Measurements from ENCODE around the gene CHI3L2. TPM values are rescaled to one million over a fixed set of nuclear protein-coding genes. Genes with fewer than 3 reads are reported as not detected.

CHI3L2 gene
- total and polyA plus RNA-seq, 10 of the 15 experiments (the other 5 are each of a cell fraction or from before 2014, with no cell fraction given): 37.1 to 508 (median 98.3) TPM

DNA sequence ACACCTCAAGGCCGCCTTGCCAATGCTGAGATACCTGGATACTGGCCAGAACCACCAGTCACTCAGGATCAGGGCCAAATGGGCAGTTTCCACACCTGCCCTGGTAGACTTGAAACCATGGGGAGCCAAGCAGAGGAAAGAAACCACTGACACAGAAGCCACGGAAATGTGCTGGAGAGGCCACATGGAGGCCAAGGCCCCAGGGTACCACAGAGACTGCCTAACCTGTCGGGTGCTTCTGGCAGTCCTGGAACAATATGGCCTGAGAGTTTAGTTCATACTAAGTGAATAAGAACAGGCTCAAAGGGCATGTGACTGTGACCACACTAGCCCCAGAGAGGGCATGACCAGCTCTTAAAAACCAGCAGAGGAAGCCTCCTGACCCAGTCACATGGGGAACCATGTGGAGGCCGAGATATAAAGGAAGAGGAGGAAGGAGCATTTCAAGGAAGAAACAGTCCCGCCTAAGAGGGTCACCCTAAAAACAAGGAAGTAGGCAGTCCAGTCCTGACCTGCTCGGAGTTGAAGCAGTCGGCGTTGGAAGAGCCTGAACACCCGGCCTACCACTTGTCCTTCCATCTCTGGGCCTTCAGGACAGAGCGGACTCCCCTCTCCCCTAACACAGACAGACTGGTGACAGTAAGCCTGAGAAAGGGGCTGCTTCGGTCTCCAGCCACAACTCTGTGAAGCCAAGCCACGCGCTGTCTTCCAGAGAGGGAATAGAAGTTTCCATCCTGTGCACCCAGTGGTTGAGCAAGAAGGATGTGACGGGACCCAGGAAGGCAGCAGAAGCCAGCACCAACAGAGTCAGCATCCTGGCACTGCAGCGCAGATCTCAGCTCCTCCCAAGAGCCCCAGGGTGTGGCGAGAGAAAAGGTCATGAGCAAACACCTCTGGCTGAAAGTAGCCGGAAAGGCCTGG lies 27.4 kb upstream of the CHI3L2 start, which contains the start of gene DENND2D (continued):
- TF ChIP-seq SMAD1 (IDR thresholded peaks at IDR 0.05; ENCODE audit: low read depth, partially characterized antibody) (peak; percentile 99), ZBTB4 (CRISPR knock-in tag; IDR thresholded peaks at IDR 0.05) (no peak; the same call in 1 of the 2 replicates), ETV6 (conservative IDR thresholded peaks at IDR 0.05 in 1 of 2, IDR thresholded peaks at IDR 0.05 in 1 of 2; ENCODE audit: borderline replicate concordance in 1 of 2, low read depth in 1 of 2) (no peak), CHD2 (IDR thresholded peaks at IDR 0.05; ENCODE audit: borderline replicate concordance, low read depth, low read length) (peak; percentile 56; the same call in 1 of the 2 replicates), POU2F2 (IDR thresholded peaks at IDR 0.05; ENCODE audit: borderline replicate concordance, low read depth, low read length) (peak; percentile 87; the same call in 2 of the 3 replicates), SPI1 (IDR thresholded peaks at IDR 0.05; ENCODE audit: borderline replicate concordance, insufficient read depth, low read depth, low read length) (peak; percentile 40; the same call in 1 of the 2 replicates), STAT3 (IDR thresholded peaks at IDR 0.05; ENCODE audit: low read depth, low read length) (0 out of 2 replicates have a peak, but pooled peaks have one; percentile 55), BCL3 (IDR thresholded peaks at IDR 0.05; ENCODE audit: borderline replicate concordance, insufficient read depth, low read depth, low read length, poor library complexity, severe bottlenecking) (peak; percentile 74), NR2C2 (IDR thresholded peaks at IDR 0.05; ENCODE audit: borderline replicate concordance, control insufficient read depth, insufficient read length, low read depth) (no peak), HDGF (IDR thresholded peaks at IDR 0.05) (peak; percentile 45; the same call in 1 of the 2 replicates), NR2F1 (conservative IDR thresholded peaks at IDR 0.05) (peak; percentile 70), LARP7 (IDR thresholded peaks at IDR 0.05) (peak; percentile 90; the same call in 1 of the 2 replicates), HDAC2 (IDR thresholded peaks at IDR 0.05) (no peak), ZSCAN29 (IDR thresholded peaks at IDR 0.05) (no peak), ASH2L (IDR thresholded peaks at IDR 0.05; ENCODE audit: borderline replicate concordance, low read depth) (no peak), MTA2 (IDR thresholded peaks at IDR 0.05; ENCODE audit: low read depth) (no peak), RBBP5 (conservative IDR thresholded peaks at IDR 0.05) (no peak), ZNF384 (IDR thresholded peaks at IDR 0.05; ENCODE audit: borderline replicate concordance, low read depth, low read length) (no peak), GATAD2B (conservative IDR thresholded peaks at IDR 0.05; ENCODE audit: low read depth) (peak; percentile 40; the same call in 1 of the 2 replicates), EZH2 (IDR thresholded peaks at IDR 0.05; ENCODE audit: borderline replicate concordance, control insufficient read depth, low read depth, low read length) (no peak)
- TF ChIP-seq, protein P1, sequence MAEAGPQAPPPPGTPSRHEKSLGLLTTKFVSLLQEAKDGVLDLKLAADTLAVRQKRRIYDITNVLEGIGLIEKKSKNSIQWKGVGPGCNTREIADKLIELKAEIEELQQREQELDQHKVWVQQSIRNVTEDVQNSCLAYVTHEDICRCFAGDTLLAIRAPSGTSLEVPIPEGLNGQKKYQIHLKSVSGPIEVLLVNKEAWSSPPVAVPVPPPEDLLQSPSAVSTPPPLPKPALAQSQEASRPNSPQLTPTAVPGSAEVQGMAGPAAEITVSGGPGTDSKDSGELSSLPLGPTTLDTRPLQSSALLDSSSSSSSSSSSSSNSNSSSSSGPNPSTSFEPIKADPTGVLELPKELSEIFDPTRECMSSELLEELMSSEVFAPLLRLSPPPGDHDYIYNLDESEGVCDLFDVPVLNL (IDR thresholded peaks at IDR 0.05; ENCODE audit: low read depth, low read length): no peak

Measured in GM12878 (cell line).